HCT116 (cell line): ENCODE measurements around the gene KLHL33. TPM values are rescaled to one million over a fixed set of nuclear protein-coding genes. Genes with fewer than 3 reads are reported as not detected.

Experiments used
- ATAC-seq: fragments of 200-7000 bp; cut with Tn5 transposase; 2 replicates; pipeline ENCODE4 v1.9.1; 2020; ENCODE audit warnings: mild to moderate bottlenecking, moderate library complexity
- BruUV-seq: library from RNA; stranded (reverse); fragments of 400-500 nt; replicated peaks from 2 replicates; lab custom pipeline; 2021; lab: Mats Ljungman, UMichigan
- CTCF ChIA-PET: fragments of 300-600 bp; sonication (Branson Sonifier 250); formaldehyde crosslinking; loops from one replicate; lab custom pipeline; 2021; ENCODE audit warnings: antibody characterized with exemption; lab: Charles Lee
- POLR2A ChIA-PET: fragments of 300-600, 350-600 bp; sonication (Branson Sonifier 250); formaldehyde crosslinking; loops from one replicate; lab custom pipeline; 2021; ENCODE audit warnings: antibody characterized with exemption; lab: Charles Lee
- RAD21 ChIA-PET, 2 experiments: fragments of 300-600 bp; sonication (Branson Sonifier 250); formaldehyde crosslinking; loops; one replicate each; lab custom pipeline; 2023; ENCODE audit warnings: low total read pairs in 2 of 2; ENCODE audit not compliant: uncharacterized antibody in 2 of 2, unreplicated experiment in 2 of 2, low non-redundant PET in 1 of 2; lab: Charles Lee
- DNase-seq: peaks from one replicate; pipeline ENCODE4 v3.0.0-alpha.2; 2010; ENCODE audit warnings: low read depth, low spot score
- H2AFZ ChIP-seq: fragments of 200-600 bp; shearing (Covaris generic), sonication (generic); 2 replicates; pipeline ENCODE4 v1.6.1; 2017; ENCODE audit warnings: low read depth, mixed run types, mixed read lengths, antibody characterized with exemption, low read length; ENCODE audit not compliant: poor library complexity, severe bottlenecking
- H3K27ac ChIP-seq: 2 replicates; pipeline ENCODE4 v1.5.1; 2012; ENCODE audit warnings: low read depth, low read length
- H3K27me3 ChIP-seq: fragments of 200-600 bp; sonication (generic); 2 replicates; pipeline ENCODE4 v1.6.1; 2016; ENCODE audit warnings: mixed run types, low read length, mixed read lengths; ENCODE audit not compliant: insufficient read depth
- H3K36me3 ChIP-seq, 2 experiments: fragments of 200-500 bp in 1 of 2; fragments of 200-600 bp in 1 of 2; sonication (Bioruptor generic) in 1 of 2; sonication (generic) in 1 of 2; 2 replicates each; pipeline versions ENCODE4 v1.5.1 to v1.6.1; 2014 to 2016; ENCODE audit warnings: low read length in 2 of 2, inconsistent platforms in 1 of 2, mixed read lengths in 1 of 2, mixed run types in 1 of 2; ENCODE audit not compliant: insufficient read depth in 2 of 2, control insufficient read depth in 1 of 2
- H3K4me1 ChIP-seq, 2 experiments: fragments of 200-600 bp in 1 of 2; sonication (generic) in 1 of 2; 2 replicates each; pipeline versions ENCODE4 v1.5.1 to v1.6.1; 2012 to 2017; ENCODE audit warnings: low read length in 2 of 2, inconsistent platforms in 1 of 2, mild to moderate bottlenecking in 1 of 2, mixed read lengths in 1 of 2, mixed run types in 1 of 2, moderate library complexity in 1 of 2; ENCODE audit not compliant: insufficient read depth in 2 of 2, control insufficient read depth in 1 of 2
- H3K4me2 ChIP-seq: fragments of 200-600 bp; sonication (generic); 2 replicates; pipeline ENCODE4 v1.6.1; 2017; ENCODE audit warnings: mixed run types, low read length, mixed read lengths
- H3K4me3 ChIP-seq, 2 experiments: fragments of 200-600 bp in 1 of 2; sonication (generic) in 1 of 2; replicated peaks in 1 of 2; 2 replicates each; pipeline ENCODE4 v1.5.1; 2011 to 2016; ENCODE audit warnings: low read length in 2 of 2, control low read depth in 1 of 2, low read depth in 1 of 2, mild to moderate bottlenecking in 1 of 2, mixed read lengths in 1 of 2, mixed run types in 1 of 2
- H3K79me2 ChIP-seq: fragments of 200-600 bp; sonication (generic); 2 replicates; pipeline ENCODE4 v1.6.1; 2017; ENCODE audit warnings: mild to moderate bottlenecking, mixed run types, low read length, moderate library complexity, mixed read lengths; ENCODE audit not compliant: insufficient read depth
- H3K9ac ChIP-seq: fragments of 200-600 bp; sonication (generic); 2 replicates; pipeline ENCODE4 v1.6.1; 2016; ENCODE audit warnings: low read length, mixed read lengths
- H3K9me2 ChIP-seq: fragments of 200-600 bp; sonication (generic), shearing (Covaris generic); 2 replicates; pipeline ENCODE4 v1.6.1; 2017; ENCODE audit warnings: mixed run types, mild to moderate bottlenecking, moderate library complexity; ENCODE audit not compliant: insufficient read depth
- H3K9me3 ChIP-seq, 2 experiments: fragments of 200-500 bp in 1 of 2; fragments of 200-600 bp in 1 of 2; sonication (Bioruptor generic) in 1 of 2; sonication (generic) in 1 of 2; 2 replicates each; pipeline ENCODE4 v1.6.1; 2014 to 2017; ENCODE audit warnings: low read length in 2 of 2, mixed read lengths in 2 of 2, inconsistent platforms in 1 of 2, low read depth in 1 of 2, mild to moderate bottlenecking in 1 of 2, mixed run types in 1 of 2, moderate library complexity in 1 of 2; ENCODE audit not compliant: control insufficient read depth in 1 of 2, insufficient read depth in 1 of 2
- H4K20me1 ChIP-seq: fragments of 200-600 bp; sonication (generic), shearing (Covaris generic); 2 replicates; pipeline ENCODE4 v1.6.1; 2017; ENCODE audit warnings: mixed run types, mild to moderate bottlenecking, moderate library complexity; ENCODE audit not compliant: insufficient read depth
- CBX3 ChIP-seq: IDR thresholded peaks from 2 replicates; pipeline ENCODE4 v1.6.1; 2012; ENCODE audit warnings: low read depth
- EGR1 ChIP-seq: IDR thresholded peaks from 2 replicates; pipeline ENCODE4 v1.6.1; 2012; ENCODE audit warnings: low read depth
- ELF1 ChIP-seq: IDR thresholded peaks from 2 replicates; pipeline ENCODE4 v1.6.1; 2012; ENCODE audit warnings: low read depth, borderline replicate concordance
- EZH2phosphoT487 ChIP-seq: fragments of 200-600 bp; IDR thresholded peaks from 2 replicates; pipeline ENCODE4 v1.6.1; 2018; ENCODE audit warnings: antibody characterized with exemption, borderline replicate concordance
- POLR2AphosphoS5 ChIP-seq: IDR thresholded peaks from 2 replicates; pipeline ENCODE4 v1.6.1; 2011; ENCODE audit warnings: mild to moderate bottlenecking, low read depth, low read length, moderate library complexity
- RAD21 ChIP-seq: IDR thresholded peaks from 2 replicates; pipeline ENCODE4 v1.6.1; 2012; ENCODE audit warnings: low read depth, mild to moderate bottlenecking
- TCF7L2 ChIP-seq: IDR thresholded peaks from 2 replicates; pipeline ENCODE4 v1.7.0; 2011; ENCODE audit warnings: borderline replicate concordance, inconsistent platforms; ENCODE audit not compliant: insufficient read depth, insufficient read length; ENCODE audit errors: extremely low read depth
- YY1 ChIP-seq: IDR thresholded peaks from 2 replicates; pipeline ENCODE4 v1.6.1; 2011; ENCODE audit warnings: low read length, low read depth, moderate library complexity, mild to moderate bottlenecking; ENCODE audit not compliant: insufficient replicate concordance; ENCODE audit errors: extremely low read depth
- ZNF274 ChIP-seq: fragments of 200-500 bp; sonication (Bioruptor generic); IDR thresholded peaks from 2 replicates; pipeline ENCODE4 v1.6.1; 2014; ENCODE audit warnings: mild to moderate bottlenecking, low read depth, low read length, inconsistent platforms
- intact Hi-C: fragments of 100-400 bp; cut with micrococcal nuclease; formaldehyde crosslinking; loops from 2 replicates; pipeline ENCODE4 v1.10.0; 2022
- total RNA-seq: library from RNA; stranded (reverse); gene quantifications from one replicate; pipeline ENCODE4 v1.2.1, GENCODE V29; 2021; ENCODE audit not compliant: unreplicated experiment
- TF ChIP-seq, protein P1 (sequence below): IDR thresholded peaks from 2 replicates; pipeline ENCODE4 v1.6.1; 2012; ENCODE audit warnings: low read depth
- TF ChIP-seq, protein P2 (sequence below): IDR thresholded peaks from 2 replicates; pipeline ENCODE4 v1.6.1; 2012

KLHL33 gene
- total RNA-seq, 1 experiment from 2014 or later: 0.05 TPM

DNA sequence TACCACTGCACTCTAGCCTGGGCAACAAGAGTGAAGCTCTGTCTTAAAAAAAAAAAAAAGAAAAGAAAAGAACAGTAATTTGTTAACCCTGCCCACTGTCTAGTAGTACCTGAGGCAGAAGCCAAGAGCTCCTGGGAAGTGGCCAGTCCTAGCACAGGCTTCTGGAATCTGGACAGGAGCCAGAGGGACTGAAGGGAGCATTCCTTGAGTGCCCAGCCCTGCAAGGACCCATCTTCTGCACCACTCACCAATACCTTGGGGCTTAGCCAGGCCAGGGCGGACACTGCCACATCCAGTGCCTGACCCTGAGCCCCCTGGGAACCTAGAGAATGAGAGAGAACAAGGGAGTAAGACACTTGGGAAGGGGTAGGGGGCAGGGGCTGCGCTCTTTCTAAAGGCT lies 58.8 kb downstream of the KLHL33 start:
- Histone ChIP-seq H3K9me2 (no peaks in the 10 kb centered on the region), H3K9me3 (no peaks in the 10 kb centered on the region), H4K20me1 (no peaks in the 10 kb centered on the region), H3K36me3 (peaks cover 32 to 44% of the 10 kb centered on the region in 2 experiments; a peak in 3 of 4 replicates), H3K79me2 (no peaks in the 10 kb centered on the region), H3K4me1 (no peaks in the 10 kb centered on the region), H3K27me3 (no peaks in the 10 kb centered on the region), H3K4me3 (no peak overlapping the region), H3K4me2 (no peak overlapping the region), H2AFZ (no peak overlapping the region), H3K9ac (no peak overlapping the region), H3K27ac (no peak overlapping the region)
- ATAC-seq (no peak), DNase-seq (no peak)
- TF ChIP-seq, protein P1, sequence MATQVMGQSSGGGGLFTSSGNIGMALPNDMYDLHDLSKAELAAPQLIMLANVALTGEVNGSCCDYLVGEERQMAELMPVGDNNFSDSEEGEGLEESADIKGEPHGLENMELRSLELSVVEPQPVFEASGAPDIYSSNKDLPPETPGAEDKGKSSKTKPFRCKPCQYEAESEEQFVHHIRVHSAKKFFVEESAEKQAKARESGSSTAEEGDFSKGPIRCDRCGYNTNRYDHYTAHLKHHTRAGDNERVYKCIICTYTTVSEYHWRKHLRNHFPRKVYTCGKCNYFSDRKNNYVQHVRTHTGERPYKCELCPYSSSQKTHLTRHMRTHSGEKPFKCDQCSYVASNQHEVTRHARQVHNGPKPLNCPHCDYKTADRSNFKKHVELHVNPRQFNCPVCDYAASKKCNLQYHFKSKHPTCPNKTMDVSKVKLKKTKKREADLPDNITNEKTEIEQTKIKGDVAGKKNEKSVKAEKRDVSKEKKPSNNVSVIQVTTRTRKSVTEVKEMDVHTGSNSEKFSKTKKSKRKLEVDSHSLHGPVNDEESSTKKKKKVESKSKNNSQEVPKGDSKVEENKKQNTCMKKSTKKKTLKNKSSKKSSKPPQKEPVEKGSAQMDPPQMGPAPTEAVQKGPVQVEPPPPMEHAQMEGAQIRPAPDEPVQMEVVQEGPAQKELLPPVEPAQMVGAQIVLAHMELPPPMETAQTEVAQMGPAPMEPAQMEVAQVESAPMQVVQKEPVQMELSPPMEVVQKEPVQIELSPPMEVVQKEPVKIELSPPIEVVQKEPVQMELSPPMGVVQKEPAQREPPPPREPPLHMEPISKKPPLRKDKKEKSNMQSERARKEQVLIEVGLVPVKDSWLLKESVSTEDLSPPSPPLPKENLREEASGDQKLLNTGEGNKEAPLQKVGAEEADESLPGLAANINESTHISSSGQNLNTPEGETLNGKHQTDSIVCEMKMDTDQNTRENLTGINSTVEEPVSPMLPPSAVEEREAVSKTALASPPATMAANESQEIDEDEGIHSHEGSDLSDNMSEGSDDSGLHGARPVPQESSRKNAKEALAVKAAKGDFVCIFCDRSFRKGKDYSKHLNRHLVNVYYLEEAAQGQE: no peak
- TF ChIP-seq, protein P2, sequence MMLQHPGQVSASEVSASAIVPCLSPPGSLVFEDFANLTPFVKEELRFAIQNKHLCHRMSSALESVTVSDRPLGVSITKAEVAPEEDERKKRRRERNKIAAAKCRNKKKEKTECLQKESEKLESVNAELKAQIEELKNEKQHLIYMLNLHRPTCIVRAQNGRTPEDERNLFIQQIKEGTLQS: no peak
- TF ChIP-seq RAD21: no peak
- TF ChIP-seq CBX3: no peak
- intact Hi-C loops: no loop called here
- ChIA-PET CTCF (no interaction called here), POLR2A (no interaction called here), RAD21 (no interaction called here)
- no TSS peak for BruUV-seq

DNA sequence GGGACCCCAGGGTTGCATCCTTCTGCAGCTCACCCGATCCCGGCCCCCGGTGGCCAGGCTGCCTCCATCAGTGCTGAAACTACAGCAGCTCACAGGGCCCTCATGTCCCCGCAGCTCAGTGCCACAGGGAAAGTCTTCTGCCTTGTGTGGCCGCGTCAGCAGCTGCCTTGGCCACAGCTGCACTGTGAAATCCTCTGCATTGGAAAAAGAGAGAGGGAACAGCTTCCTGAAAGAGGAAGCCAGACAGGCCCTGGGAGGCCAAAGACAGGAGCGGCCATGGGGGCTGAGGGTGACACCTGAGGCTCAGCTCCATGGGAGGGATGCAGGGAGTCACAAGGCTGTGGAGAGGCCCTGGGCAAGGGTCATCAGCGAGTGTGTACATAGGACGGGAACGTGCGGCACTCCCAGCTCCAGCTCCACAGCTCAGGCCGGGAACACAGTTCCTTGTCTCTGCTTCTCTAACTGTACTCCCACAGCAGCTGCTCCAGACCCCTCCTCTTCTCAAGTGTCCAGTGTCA lies 59.8 kb downstream of the KLHL33 start:
- BruUV-seq: no TSS peak
- Histone ChIP-seq H3K9me3 (no peaks in the 10 kb centered on the region), H3K79me2 (no peaks in the 10 kb centered on the region), H3K9me2 (no peaks in the 10 kb centered on the region), H3K4me3 (no peak overlapping the region), H3K4me2 (no peak overlapping the region), H3K9ac (no peak overlapping the region), H4K20me1 (no peaks in the 10 kb centered on the region), H3K27me3 (no peaks in the 10 kb centered on the region), H2AFZ (no peak overlapping the region), H3K4me1 (no peaks in the 10 kb centered on the region), H3K27ac (no peak overlapping the region), H3K36me3 (peaks cover 31 to 47% of the 10 kb centered on the region in 2 experiments; a peak in 3 of 4 replicates)
- CTCF ChIA-PET: interaction anchor here (1.2 kb wide), 1 partner anchor 26 kb away, joined by 3 read pairs; no protein-coding TSS in a partner anchor
- ATAC-seq (no peak), DNase-seq (no peak)
- POLR2A ChIA-PET: no interaction called here
- RAD21 ChIA-PET: no interaction called here
- intact Hi-C loops: no loop called here
- no peak for TF ChIP-seq EGR1
- TF ChIP-seq POLR2AphosphoS5: no peak
- no peak for TF ChIP-seq ZNF274
- no peak for TF ChIP-seq TCF7L2
- no peak for TF ChIP-seq ELF1
- TF ChIP-seq CBX3: no peak
- TF ChIP-seq, protein P1: no peak
- TF ChIP-seq EZH2phosphoT487: no peak
- TF ChIP-seq RAD21: no peak
- no peak for TF ChIP-seq YY1
